OCI-LY7 (cell line): ENCODE data around the gene FPR1.

Source experiments
- CTCF ChIP-seq: fragments of 200-600 bp; sonication (generic); conservative IDR thresholded peaks from 2 replicates; pipeline ENCODE4 v1.5.1; 2014; ENCODE audit warnings: mild to moderate bottlenecking, antibody characterized with exemption, low read length, moderate library complexity, mixed read lengths
- EZH2phosphoT487 ChIP-seq: fragments of 200-600 bp; sonication (generic); IDR thresholded peaks from 2 replicates; pipeline ENCODE4 v1.6.1; 2018; ENCODE audit warnings: low read depth, borderline replicate concordance, mild to moderate bottlenecking, mixed run types, antibody characterized with exemption, low read length, moderate library complexity, mixed read lengths

- TF ChIP-seq CTCF (no peak), EZH2phosphoT487 (no peak)
These were observed 45.4 kb downstream of the FPR1 start for GRCh38 chr19:51706296-51706695.
